ENCODE measurements around the gene DYRK3. TPM values are rescaled to one million over a fixed set of nuclear protein-coding genes. Genes with fewer than 3 reads are reported as not detected.

Gene DYRK3
- total and polyA plus RNA-seq, 10 of the 15 experiments (the other 5 are each of a cell fraction or from before 2014, with no cell fraction given) = 1.6 to 12.9 (median 10.3) TPM

GRCh38 chr1:206612129-206612876, 23.0 kb upstream of the DYRK3 start, which contains the start of gene EIF2D (continued):
- TF ChIP-seq CUX1 (IDR thresholded peaks at IDR 0.05; ENCODE audit: insufficient replicate concordance, low read depth, low read length) = no peak
- peak; percentile 85 for TF ChIP-seq HSF1 (IDR thresholded peaks at IDR 0.05; ENCODE audit: low read depth, low read length)
- TF ChIP-seq SUZ12 (IDR thresholded peaks at IDR 0.05; ENCODE audit: unreplicated experiment) = no peak
- no peak for TF ChIP-seq ZNF274 (IDR thresholded peaks at IDR 0.05; ENCODE audit: insufficient read depth, insufficient read length)
- peak; percentile 60; the same call in 1 of the 2 replicates for TF ChIP-seq REST (IDR thresholded peaks at IDR 0.05; ENCODE audit: low read depth, low read length)
- TF ChIP-seq SMAD5 (IDR thresholded peaks at IDR 0.05; ENCODE audit: low read depth) = peak; percentile 50; the same call in 1 of the 2 replicates
- TF ChIP-seq ZBTB4 (CRISPR knock-in tag; IDR thresholded peaks at IDR 0.05) = no peak
- TF ChIP-seq TARDBP (IDR thresholded peaks at IDR 0.05; ENCODE audit: borderline replicate concordance) = peak; percentile 87
- TF ChIP-seq CBX3 (IDR thresholded peaks at IDR 0.05; ENCODE audit: borderline replicate concordance, low read depth) = no peak
- TF ChIP-seq HCFC1 (IDR thresholded peaks at IDR 0.05; ENCODE audit: low read length) = peak; percentile 91
- TF ChIP-seq CREB1 (IDR thresholded peaks at IDR 0.05; ENCODE audit: low read depth) = peak; percentile 67; the same call in 1 of the 2 replicates
- TF ChIP-seq STAT1 (conservative IDR thresholded peaks at IDR 0.05) = peak; percentile 98; the same call in 1 of the 2 replicates
